Testis (tissue), 3 donors: ENCODE measurements around the gene DPP3. TPM values are rescaled to one million over a fixed set of nuclear protein-coding genes. Genes with fewer than 3 reads are reported as not detected.

Experiments used
- DNase-seq: peaks from one replicate; pipeline ENCODE4 v3.0.0-alpha.2; 2019
- H3K27ac ChIP-seq, 2 donors: fragments of 200-600 bp; sonication (generic); one replicate each; pipeline ENCODE4 v1.5.1; 2019
- H3K27me3 ChIP-seq: fragments of 200-600 bp; sonication (generic); one replicate; pipeline ENCODE4 v1.5.1; 2019
- H3K36me3 ChIP-seq: fragments of 200-600 bp; sonication (generic); one replicate; pipeline ENCODE4 v1.5.1; 2017; ENCODE audit warnings: low read depth; ENCODE audit errors: missing control alignments
- H3K4me1 ChIP-seq: fragments of 200-600 bp; sonication (generic); one replicate; pipeline ENCODE4 v1.5.1; 2019
- H3K4me3 ChIP-seq, 2 donors: fragments of 200-600 bp; sonication (generic); one replicate each; pipeline ENCODE4 v1.5.1; 2017 to 2019
- H3K9me3 ChIP-seq: fragments of 200-600 bp; sonication (generic); one replicate; pipeline ENCODE4 v1.5.1; 2017
- CTCF ChIP-seq, 3 experiments: fragments of 450-650 bp in 2 of 3; fragments of 200-600 bp in 1 of 3; sonication (generic) in 1 of 3; IDR thresholded peaks; one replicate each; pipeline ENCODE4 v1.5.1; 2016 to 2019; ENCODE audit warnings: antibody characterized with exemption in 3 of 3, mild to moderate bottlenecking in 2 of 3, moderate library complexity in 1 of 3
- POLR2A ChIP-seq: fragments of 450-650 bp; IDR thresholded peaks from one replicate; pipeline ENCODE4 v1.6.1; 2017; ENCODE audit warnings: antibody characterized with exemption, mild to moderate bottlenecking, moderate library complexity
- WGBS, 2 donors: methylation state at CpG; one replicate each; pipeline ENCODE4 v1.1.5; 2018; 5-methylcytosine and 5-hydroxymethylcytosine counted together
- intact Hi-C: fragments of 100-400 bp; cut with DNase I; formaldehyde crosslinking; loops from one replicate; pipeline ENCODE4 v1.15.1; 2023; ENCODE audit warnings: low total_unique reads
- polyA plus RNA-seq: library from polyadenylated mRNA; stranded (reverse); fragments of 350-450 nt; fragmentation: Illumina TruSeq; extraction: RNeasy Lipid Tissue Mini Kit (QIAGEN cat#74804); gene quantifications from one replicate; pipeline ENCODE4 v1.2.3, GENCODE V29; 2014; ENCODE audit warnings: low read depth, low replicate concordance; ENCODE audit not compliant: insufficient read depth
- total RNA-seq, 2 donors: library from RNA; depleted of rRNA; stranded (reverse); fragments of >200 nt; gene quantifications; one replicate each; pipeline ENCODE4 v1.2.3, GENCODE V29; 2016

DPP3 gene
- total and polyA plus RNA-seq, 3 donors from 2014 or later, result 24.8 to 31.0 (median 29.3) TPM

DNA sequence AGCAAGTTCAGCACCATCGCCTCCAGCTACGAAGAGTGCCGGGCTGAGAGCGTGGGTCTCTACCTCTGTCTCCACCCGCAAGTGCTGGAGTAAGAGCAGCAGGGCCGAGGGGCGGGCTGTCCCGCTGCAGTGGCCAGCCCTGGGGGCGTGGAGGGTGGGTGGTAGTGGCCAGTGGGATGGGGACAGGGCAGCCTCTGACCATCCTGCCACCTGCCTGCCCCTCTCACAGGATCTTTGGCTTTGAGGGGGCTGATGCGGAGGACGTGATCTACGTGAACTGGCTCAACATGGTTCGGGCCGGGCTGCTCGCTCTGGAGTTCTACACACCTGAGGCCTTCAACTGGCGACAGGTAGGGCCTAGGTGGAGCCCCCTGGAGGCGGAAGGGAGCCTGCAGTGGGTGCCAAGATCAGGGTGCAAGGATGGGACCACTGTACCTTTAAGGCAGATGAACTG lies 15.2 kb downstream of the DPP3 start:
- Histone ChIP-seq H3K36me3 (no peaks in the 10 kb centered on the region), H3K4me1 (no peaks in the 10 kb centered on the region), H3K9me3 (no peaks in the 10 kb centered on the region), H3K27ac (no peak overlapping the region), H3K4me3 (no peak overlapping the region), H3K27me3 (no peaks in the 10 kb centered on the region)
- DNase-seq, result no peak
- 95 to 97% methylated on average over 4 to 17 of the region's 17 CpGs for WGBS, 2 donors
- TF ChIP-seq CTCF (IDR thresholded peaks at IDR 0.05) (no peak), POLR2A (no peak)
- intact Hi-C loops, result no loop called here

DNA sequence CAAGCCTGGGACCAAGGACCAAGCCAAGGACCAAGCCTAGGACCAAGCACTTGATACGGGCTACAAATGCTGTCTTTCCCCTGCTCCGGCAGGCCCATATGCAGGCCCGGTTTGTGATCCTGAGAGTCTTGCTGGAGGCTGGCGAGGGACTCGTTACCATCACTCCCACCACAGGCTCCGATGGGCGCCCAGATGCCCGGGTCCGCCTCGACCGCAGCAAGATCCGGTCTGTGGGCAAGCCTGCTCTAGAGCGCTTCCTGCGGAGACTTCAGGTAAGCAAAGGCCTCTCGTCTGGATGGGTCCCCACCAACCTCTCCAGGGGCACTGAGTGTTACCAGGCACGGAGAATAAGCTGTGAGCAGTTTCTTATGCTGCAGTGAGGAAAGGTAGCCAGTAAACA lies 17.0 kb downstream of the DPP3 start:
- Histone ChIP-seq H3K9me3 (no peaks in the 10 kb centered on the region), H3K36me3 (no peaks in the 10 kb centered on the region), H3K27me3 (no peaks in the 10 kb centered on the region), H3K27ac (no peak overlapping the region), H3K4me1 (no peaks in the 10 kb centered on the region), H3K4me3 (no peak overlapping the region)
- TF ChIP-seq POLR2A, result no peak
- WGBS, 2 donors, result 89 to 95% methylated on average over 14 to 16 of the region's 16 CpGs
- intact Hi-C loops, result no loop called here
- DNase-seq, result no peak

DNA sequence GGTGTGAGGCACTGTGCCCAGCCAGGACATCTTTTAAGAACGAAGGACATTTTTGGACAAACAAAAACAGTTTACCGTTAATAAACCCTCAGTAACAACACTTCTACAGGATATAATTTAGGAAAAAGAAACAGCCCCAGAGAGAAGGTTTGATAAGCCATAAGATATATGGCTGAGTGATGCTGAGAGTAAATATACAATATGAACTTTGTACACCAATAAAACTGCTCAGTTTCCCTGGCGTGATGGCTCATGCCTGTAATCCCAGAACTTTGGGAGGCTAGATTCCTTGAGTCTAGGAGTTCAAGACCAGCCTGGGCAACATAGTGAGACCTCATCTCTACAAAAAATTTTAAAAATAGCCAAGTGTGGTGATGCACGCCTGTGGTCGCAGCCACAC lies 18.3 kb downstream of the DPP3 start:
- Histone ChIP-seq H3K36me3 (no peaks in the 10 kb centered on the region), H3K9me3 (no peaks in the 10 kb centered on the region), H3K27me3 (no peaks in the 10 kb centered on the region), H3K27ac (no peak overlapping the region), H3K4me1 (no peaks in the 10 kb centered on the region), H3K4me3 (no peak overlapping the region)
- intact Hi-C loops, result no loop called here
- TF ChIP-seq CTCF (IDR thresholded peaks at IDR 0.05), result no peak
- no peak for TF ChIP-seq POLR2A
- WGBS, 2 donors, result 87 to 89% methylated on average over 5 of the region's 5 CpGs
- DNase-seq, result no peak

DNA sequence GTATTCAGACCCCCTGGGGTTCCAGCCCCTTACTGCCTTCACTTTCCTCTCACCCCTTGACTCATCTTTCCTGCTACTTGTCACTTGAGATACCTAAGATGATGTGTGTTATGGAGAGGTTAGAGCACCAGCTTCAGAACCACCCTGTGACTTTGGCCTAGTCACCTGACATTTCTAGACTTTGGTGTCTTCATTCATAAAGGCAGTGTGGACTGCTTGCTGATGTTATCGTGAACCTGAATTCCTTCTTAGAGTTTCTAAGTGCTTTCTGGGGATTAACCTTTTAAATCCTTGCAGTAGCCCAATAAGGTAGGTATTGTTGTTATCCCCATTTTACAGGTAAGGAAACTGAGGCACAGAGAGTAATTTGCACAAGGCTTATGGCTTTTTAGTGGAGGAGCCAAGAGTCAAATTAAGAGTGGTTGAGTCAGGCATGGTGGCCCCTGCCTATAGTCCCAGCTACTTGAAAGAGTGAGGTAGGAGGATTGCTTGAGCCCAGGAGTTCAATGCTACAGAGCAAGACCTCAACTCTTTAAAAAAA lies 25.1 kb downstream of the DPP3 start:
- Histone ChIP-seq H3K4me1 (no peaks in the 10 kb centered on the region), H3K4me3 (no peak overlapping the region), H3K27ac (no peak overlapping the region), H3K9me3 (no peaks in the 10 kb centered on the region), H3K36me3 (no peaks in the 10 kb centered on the region), H3K27me3 (no peaks in the 10 kb centered on the region)
- WGBS, 2 donors, result 90 to 100% methylated on average over 1 of the region's 1 CpG
- no peak for TF ChIP-seq POLR2A
- TF ChIP-seq CTCF (IDR thresholded peaks at IDR 0.05), result no peak
- intact Hi-C loops, result no loop called here
- DNase-seq, result no peak

DNA sequence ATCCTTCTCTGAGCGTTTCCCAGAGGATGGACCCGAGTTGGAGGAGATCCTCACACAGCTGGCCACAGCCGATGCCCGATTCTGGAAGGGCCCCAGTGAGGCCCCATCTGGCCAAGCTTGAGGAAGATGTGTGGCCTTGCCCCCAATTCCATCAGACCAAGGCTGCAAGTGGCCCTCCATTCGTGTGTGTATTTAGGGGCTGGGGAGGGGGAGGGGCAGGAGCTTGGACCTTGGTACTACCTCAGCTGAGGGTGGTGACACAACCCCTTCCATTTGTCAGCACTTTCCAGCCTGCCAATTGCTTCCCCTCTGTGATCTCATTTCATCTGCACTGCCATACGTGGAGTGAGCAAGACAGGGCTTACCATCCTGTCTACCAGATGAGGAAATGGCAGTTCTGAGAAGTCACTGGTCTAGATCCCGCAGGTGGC lies 28.9 kb downstream of the DPP3 start:
- Histone ChIP-seq H3K9me3 (no peaks in the 10 kb centered on the region), H3K27ac (no peak overlapping the region), H3K27me3 (no peaks in the 10 kb centered on the region), H3K36me3 (no peaks in the 10 kb centered on the region), H3K4me1 (peaks cover 5% of the 10 kb centered on the region), H3K4me3 (no peak overlapping the region)
- TF ChIP-seq CTCF (IDR thresholded peaks at IDR 0.05), result no peak
- intact Hi-C loops, result no loop called here
- no peak for DNase-seq
- WGBS, 2 donors, result 45 to 65% methylated on average over 6 to 7 of the region's 7 CpGs
